ENCODE measurements around the gene TREML4.
A peak's percentile ranks its signal among the peaks of the same experiment; 100 is the strongest.

The TREML4 gene

GRCh38 chr6:41228096-41228495, at the start of gene TREML4:
TREML4 (plus strand) TSS chr6:41228349; CDS start chr6:41228428, 79 bp downstream.
- no peak for TF ChIP-seq CTCF (IDR thresholded peaks at IDR 0.05; ENCODE audit: low read depth, low read length)
- TF ChIP-seq POLR2A (IDR thresholded peaks at IDR 0.05; ENCODE audit: extremely low read depth, insufficient read length) = no peak
- no peak for TF ChIP-seq MAX (IDR thresholded peaks at IDR 0.05; ENCODE audit: low read depth, low read length)
- TF ChIP-seq MYC (IDR thresholded peaks at IDR 0.05; ENCODE audit: low read depth, low read length) = no peak
- no peak for DNase-seq (ENCODE audit: low read depth)

GRCh38 chr6:41179163-41179562, 49.0 kb upstream of the TREML4 start:
- TF ChIP-seq CTCF (IDR thresholded peaks at IDR 0.05; ENCODE audit: low read depth, low read length) = no peak
- TF ChIP-seq MYC (IDR thresholded peaks at IDR 0.05; ENCODE audit: low read depth, low read length) = no peak
- no peak for TF ChIP-seq POLR2A (IDR thresholded peaks at IDR 0.05; ENCODE audit: extremely low read depth, insufficient read length)
- no peak for TF ChIP-seq MAX (IDR thresholded peaks at IDR 0.05; ENCODE audit: low read depth, low read length)
- H3K4me3 ChIP-seq (ENCODE audit: low read depth, low read length) = no peak overlapping the region
- DNase-seq (ENCODE audit: low read depth) = no peak

More at GRCh38 chr6:41228096-41228495, at the start of gene TREML4:
- H3K4me3 ChIP-seq (ENCODE audit: low read depth, low read length) = no peak within 1 kb of the TSS

GRCh38 chr6:41181566-41181965, 46.6 kb upstream of the TREML4 start:
- no peak for DNase-seq (ENCODE audit: low read depth)
- H3K4me3 ChIP-seq (ENCODE audit: low read depth, low read length) = no peak overlapping the region
- TF ChIP-seq MAX (IDR thresholded peaks at IDR 0.05; ENCODE audit: low read depth, low read length) = no peak
- no peak for TF ChIP-seq POLR2A (IDR thresholded peaks at IDR 0.05; ENCODE audit: extremely low read depth, insufficient read length)
- no peak for TF ChIP-seq CTCF (IDR thresholded peaks at IDR 0.05; ENCODE audit: low read depth, low read length)
- no peak for TF ChIP-seq MYC (IDR thresholded peaks at IDR 0.05; ENCODE audit: low read depth, low read length)

GRCh38 chr6:41182069-41183034, 45.8 kb upstream of the TREML4 start:
- DNase-seq (ENCODE audit: low read depth) = peak; percentile 92

GRCh38 chr6:41184761-41185160, 43.4 kb upstream of the TREML4 start:
- H3K4me3 ChIP-seq (ENCODE audit: low read depth, low read length) = no peak overlapping the region
- TF ChIP-seq MAX (IDR thresholded peaks at IDR 0.05; ENCODE audit: low read depth, low read length) (no peak), MYC (IDR thresholded peaks at IDR 0.05; ENCODE audit: low read depth, low read length) (no peak), POLR2A (IDR thresholded peaks at IDR 0.05; ENCODE audit: extremely low read depth, insufficient read length) (no peak), CTCF (IDR thresholded peaks at IDR 0.05; ENCODE audit: low read depth, low read length) (no peak)
- no peak for DNase-seq (ENCODE audit: low read depth)

More at GRCh38 chr6:41182069-41183034, 45.8 kb upstream of the TREML4 start:
- TF ChIP-seq CTCF (IDR thresholded peaks at IDR 0.05; ENCODE audit: low read depth, low read length) (peak; percentile 73), MAX (IDR thresholded peaks at IDR 0.05; ENCODE audit: low read depth, low read length) (peak; percentile 87), POLR2A (IDR thresholded peaks at IDR 0.05; ENCODE audit: extremely low read depth, insufficient read length) (no peak)
- H3K4me3 ChIP-seq (ENCODE audit: low read depth, low read length) = no peak overlapping the region

All from NB4 (cell line).